Astrocyte of the cerebellum (primary cell): ENCODE measurements around the gene PRKRIP1.
A peak's percentile ranks its signal among the peaks of the same experiment; 100 is the strongest.
"Not testable (repeated sequence)": the region's sequence is repeated elsewhere in the genome, so short reads cannot be mapped to it uniquely, and the experiment has no call there.

Source experiments
- DNase-seq: peaks from one replicate; pipeline ENCODE4 v3.0.0-alpha.2; 2011; ENCODE audit warnings: low read depth
- H3K4me3 ChIP-seq: 2 replicates; pipeline ENCODE4 v1.5.1; 2011; ENCODE audit warnings: mild to moderate bottlenecking, low read depth, low read length, moderate library complexity
- in situ Hi-C: cut with HindIII; loops from 2 replicates; pipeline ENCODE4 v1.10.0; 2017; ENCODE audit warnings: low sequenced_read_pairs
- TF ChIP-seq, protein P1 (sequence below): IDR thresholded peaks from 2 replicates; pipeline ENCODE4 v1.5.1; 2012; ENCODE audit warnings: low read length, low read depth, moderate library complexity, mild to moderate bottlenecking; ENCODE audit errors: missing control alignments

Gene PRKRIP1, protein sequence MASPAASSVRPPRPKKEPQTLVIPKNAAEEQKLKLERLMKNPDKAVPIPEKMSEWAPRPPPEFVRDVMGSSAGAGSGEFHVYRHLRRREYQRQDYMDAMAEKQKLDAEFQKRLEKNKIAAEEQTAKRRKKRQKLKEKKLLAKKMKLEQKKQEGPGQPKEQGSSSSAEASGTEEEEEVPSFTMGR

GRCh38 chr7:102395873-102396709 is at the start of gene PRKRIP1:
TSS of gene PRKRIP1 (plus strand) at chr7:102396363. CDS start at chr7:102396412, 49 bp downstream.
- H3K4me3 ChIP-seq = peak within 1 kb of the TSS; percentile 98

DNA sequence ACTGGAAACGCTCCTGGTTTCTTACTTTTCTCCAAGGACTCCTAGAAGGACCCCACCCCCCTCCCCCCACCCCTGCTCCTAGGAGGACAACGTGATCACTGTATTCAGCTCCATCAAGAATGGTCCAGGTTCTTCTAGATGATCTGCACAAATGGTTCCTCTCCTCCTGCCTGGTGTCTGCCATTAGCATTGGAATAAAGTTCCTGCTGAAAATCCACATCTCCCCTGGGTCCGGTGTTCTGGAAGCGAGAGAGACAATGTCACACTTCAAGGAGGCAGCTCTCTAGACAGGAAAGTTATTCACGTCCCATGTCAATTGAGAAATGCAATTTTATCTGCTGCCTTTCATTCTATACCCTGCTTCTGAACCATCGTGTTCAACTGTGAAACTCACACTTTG is 49.2 kb upstream of the PRKRIP1 start:
- DNase-seq, in situ Hi-C loops: not testable (repeated sequence)

More at GRCh38 chr7:102395873-102396709, at the start of gene PRKRIP1:
- TF ChIP-seq, protein P1, sequence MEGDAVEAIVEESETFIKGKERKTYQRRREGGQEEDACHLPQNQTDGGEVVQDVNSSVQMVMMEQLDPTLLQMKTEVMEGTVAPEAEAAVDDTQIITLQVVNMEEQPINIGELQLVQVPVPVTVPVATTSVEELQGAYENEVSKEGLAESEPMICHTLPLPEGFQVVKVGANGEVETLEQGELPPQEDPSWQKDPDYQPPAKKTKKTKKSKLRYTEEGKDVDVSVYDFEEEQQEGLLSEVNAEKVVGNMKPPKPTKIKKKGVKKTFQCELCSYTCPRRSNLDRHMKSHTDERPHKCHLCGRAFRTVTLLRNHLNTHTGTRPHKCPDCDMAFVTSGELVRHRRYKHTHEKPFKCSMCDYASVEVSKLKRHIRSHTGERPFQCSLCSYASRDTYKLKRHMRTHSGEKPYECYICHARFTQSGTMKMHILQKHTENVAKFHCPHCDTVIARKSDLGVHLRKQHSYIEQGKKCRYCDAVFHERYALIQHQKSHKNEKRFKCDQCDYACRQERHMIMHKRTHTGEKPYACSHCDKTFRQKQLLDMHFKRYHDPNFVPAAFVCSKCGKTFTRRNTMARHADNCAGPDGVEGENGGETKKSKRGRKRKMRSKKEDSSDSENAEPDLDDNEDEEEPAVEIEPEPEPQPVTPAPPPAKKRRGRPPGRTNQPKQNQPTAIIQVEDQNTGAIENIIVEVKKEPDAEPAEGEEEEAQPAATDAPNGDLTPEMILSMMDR = no peak
- in situ Hi-C loops = no loop called here
- DNase-seq = peak; percentile 94

GRCh38 chr7:102356344-102356743 is 39.8 kb upstream of the PRKRIP1 start, which contains the start of gene SPDYE6:
TSS of gene SPDYE6 (minus strand) at chr7:102356444. CDS start at chr7:102356023, 421 bp downstream.
- in situ Hi-C loops, DNase-seq, H3K4me3 ChIP-seq: not testable (repeated sequence)

More for the DNA sequence above, 49.2 kb upstream of the PRKRIP1 start:
- H3K4me3 ChIP-seq = not testable (repeated sequence)

DNA sequence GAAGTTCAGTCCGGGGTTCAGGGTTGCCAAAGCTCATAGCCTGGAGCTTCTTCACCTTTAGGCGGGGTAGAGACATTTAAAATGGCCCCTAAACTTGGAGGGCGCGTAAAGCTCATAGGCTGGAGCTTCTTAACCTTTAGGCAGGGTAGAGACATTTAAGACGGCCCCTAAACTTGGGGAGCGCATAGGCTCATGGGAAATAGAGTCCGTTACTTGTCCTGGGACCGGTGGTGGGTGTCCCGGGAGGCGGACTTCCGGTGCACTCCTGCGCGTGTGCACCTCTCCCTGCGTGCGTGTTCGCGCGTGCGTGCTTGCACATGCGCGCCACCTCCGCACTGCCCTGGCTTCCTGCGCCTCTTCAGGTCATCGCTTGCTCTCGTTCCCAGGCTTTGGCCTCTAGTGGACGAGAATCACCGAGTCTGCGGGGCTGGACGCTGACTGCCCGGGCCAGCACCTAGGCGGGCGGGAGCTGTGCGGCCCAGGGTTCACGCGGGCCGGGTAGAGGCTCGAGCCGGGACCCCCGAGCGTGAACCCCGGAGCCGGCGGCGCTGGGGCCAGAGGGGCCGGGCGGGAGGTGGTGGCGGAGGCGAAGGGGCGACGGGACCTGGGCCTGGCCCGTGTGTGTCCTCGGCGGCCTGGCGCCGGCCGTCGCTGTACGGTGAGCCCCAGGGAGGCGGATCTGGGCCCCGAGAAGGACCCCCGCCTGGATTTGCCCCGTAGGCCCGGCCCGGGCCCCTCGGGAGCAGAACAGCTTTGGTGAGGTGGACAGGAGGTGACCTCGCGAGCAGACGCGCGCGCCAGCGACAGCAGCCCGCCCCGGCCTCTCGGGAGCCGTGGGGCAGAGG is 32.4 kb upstream of the PRKRIP1 start:
- TF ChIP-seq, protein P1 = peak; percentile 15
- DNase-seq = peak; percentile 95
- peak overlapping the region; percentile 58 for H3K4me3 ChIP-seq
- in situ Hi-C loops = not testable (repeated sequence)

GRCh38 chr7:102364394-102364886 is 31.7 kb upstream of the PRKRIP1 start:
- DNase-seq, in situ Hi-C loops: not testable (repeated sequence)

GRCh38 chr7:102365390-102365789 is 30.8 kb upstream of the PRKRIP1 start:
- DNase-seq, in situ Hi-C loops, H3K4me3 ChIP-seq: not testable (repeated sequence)

More at GRCh38 chr7:102364394-102364886, 31.7 kb upstream of the PRKRIP1 start:
- H3K4me3 ChIP-seq = peak overlapping the region; percentile 58

DNA sequence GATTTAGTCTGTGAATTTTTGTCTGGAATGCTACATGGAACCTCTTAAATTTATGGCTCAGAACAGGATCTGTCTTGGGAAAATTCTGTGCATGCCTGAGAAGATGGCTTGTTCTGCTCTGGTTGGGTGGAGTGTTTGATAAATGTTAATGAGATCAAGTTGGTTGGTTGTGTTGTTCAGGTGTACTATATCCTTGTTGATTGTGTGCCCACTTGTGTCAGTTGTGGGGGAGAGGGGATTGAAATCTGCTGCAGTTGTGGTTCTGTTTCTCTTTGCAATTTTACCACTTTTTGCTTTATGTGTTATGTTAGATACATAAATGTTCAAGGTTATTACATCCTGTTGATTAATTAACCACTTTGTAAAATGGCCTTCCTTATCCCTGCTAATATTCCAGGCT is 26.1 kb upstream of the PRKRIP1 start:
- DNase-seq, in situ Hi-C loops: not testable (repeated sequence)

GRCh38 chr7:102372796-102373195 is 23.4 kb upstream of the PRKRIP1 start:
- H3K4me3 ChIP-seq, in situ Hi-C loops, DNase-seq: not testable (repeated sequence)

More for the DNA sequence above, 26.1 kb upstream of the PRKRIP1 start:
- H3K4me3 ChIP-seq = not testable (repeated sequence)

GRCh38 chr7:102376964-102377466 is 19.1 kb upstream of the PRKRIP1 start:
- no peak for DNase-seq
- in situ Hi-C loops = no loop called here
- TF ChIP-seq, protein P1 = no peak
- H3K4me3 ChIP-seq = no peak overlapping the region

- H3K4me3 ChIP-seq, in situ Hi-C loops, DNase-seq: not testable (repeated sequence)
These were observed 15.3 kb upstream of the PRKRIP1 start for GRCh38 chr7:102380837-102381236.

DNA sequence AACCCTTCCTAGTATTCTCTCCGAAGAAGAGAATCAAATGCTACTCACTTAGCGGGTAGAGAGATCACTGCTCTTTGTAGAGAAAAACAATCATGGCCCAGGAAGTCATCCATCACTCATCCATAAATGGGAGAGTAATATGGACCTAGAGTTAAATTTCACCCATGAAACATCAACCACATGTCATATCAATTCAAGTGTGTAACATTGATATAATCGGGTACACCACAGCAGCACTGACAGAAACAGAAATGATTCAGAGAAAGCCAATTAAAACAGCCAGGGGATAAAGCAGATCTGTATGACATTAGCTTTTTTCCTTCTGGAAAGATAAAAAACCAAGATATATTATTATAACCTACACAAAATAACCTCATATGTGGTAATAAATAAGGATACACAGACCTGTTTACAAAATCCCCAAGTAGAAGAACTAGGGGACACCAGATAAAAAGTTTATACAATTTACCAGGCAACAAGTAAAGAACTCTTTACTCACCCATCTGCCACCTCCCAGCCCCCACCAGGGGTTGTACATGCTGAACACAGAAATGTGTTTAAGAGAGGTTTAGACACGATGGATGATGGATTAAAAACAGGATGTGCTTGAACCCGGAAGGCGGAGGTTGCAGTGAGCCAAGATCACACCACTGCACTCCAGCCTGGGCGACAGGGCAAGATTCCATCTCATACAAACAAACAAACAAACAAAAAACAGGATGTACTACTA is 14.3 kb upstream of the PRKRIP1 start:
- DNase-seq, H3K4me3 ChIP-seq, in situ Hi-C loops: not testable (repeated sequence)
